ENCODE data around the gene SBK1. TPM values are rescaled to one million over a fixed set of nuclear protein-coding genes. Genes with fewer than 3 reads are reported as not detected.

Gene SBK1
- total RNA-seq, 2 experiments from 2014 or later, result 0.22 to 0.63 TPM

DNA sequence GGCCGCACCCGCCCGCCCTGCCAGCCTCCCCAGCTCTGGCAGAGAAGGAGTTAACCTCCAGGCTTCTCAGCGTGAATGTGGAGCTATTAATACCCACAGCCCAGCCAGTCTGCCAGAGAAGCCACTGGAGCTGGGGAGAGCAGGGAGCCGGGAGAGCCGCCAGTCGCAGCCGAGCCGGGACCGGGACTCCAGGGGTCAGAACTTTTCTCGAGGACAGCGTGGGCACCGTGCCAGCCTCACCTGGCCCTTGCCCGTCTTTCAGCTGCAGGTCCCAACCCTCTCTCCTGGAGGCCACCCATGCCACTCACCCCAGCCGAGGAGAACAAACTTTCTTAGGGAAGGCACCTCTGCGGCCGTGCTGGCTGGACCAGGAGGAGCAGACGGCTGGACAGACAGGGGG lies 33.8 kb upstream of the SBK1 start:
- intact Hi-C loops (cut with micrococcal nuclease; ENCODE audit: unreplicated experiment), result no loop called here
- Histone ChIP-seq H3K4me2 (ENCODE audit: low read length) (no peak overlapping the region), H3K79me2 (ENCODE audit: insufficient read depth, low read depth, low read length) (no peaks in the 10 kb centered on the region), H3K36me3 (ENCODE audit: insufficient read depth, low read length) (no peaks in the 10 kb centered on the region), H3K9me3 (ENCODE audit: low read length) (no peaks in the 10 kb centered on the region), H3K27ac (ENCODE audit: low read depth, low read length, poor library complexity, severe bottlenecking) (no peak overlapping the region), H3K4me3 (ENCODE audit: low read depth, low read length, poor library complexity, severe bottlenecking) (no peak overlapping the region), H2AFZ (ENCODE audit: low read length) (no peak overlapping the region), H4K20me1 (ENCODE audit: insufficient read depth, low read length) (no peaks in the 10 kb centered on the region), H3K9me2 (ENCODE audit: insufficient read depth, low read length) (no peaks in the 10 kb centered on the region), H3K4me1 (ENCODE audit: insufficient read depth, low read length, poor library complexity, severe bottlenecking) (no peaks in the 10 kb centered on the region)
- ChIA-PET CTCF (ENCODE audit: unreplicated experiment) (interaction anchor here (0.6 kb wide), 1 partner anchor 802 kb away, joined by 3 read pairs; no protein-coding TSS in a partner anchor), POLR2A (interaction anchor here (0.6 kb wide), 1 partner anchor 19 kb away, joined by 3 read pairs; no protein-coding TSS in a partner anchor)
- no TSS peak for BruUV-seq (replicated peaks)
- TF ChIP-seq EZH2phosphoT487 (IDR thresholded peaks at IDR 0.05; ENCODE audit: borderline replicate concordance, low read depth, low read length), result no peak
- TF ChIP-seq, protein P1, sequence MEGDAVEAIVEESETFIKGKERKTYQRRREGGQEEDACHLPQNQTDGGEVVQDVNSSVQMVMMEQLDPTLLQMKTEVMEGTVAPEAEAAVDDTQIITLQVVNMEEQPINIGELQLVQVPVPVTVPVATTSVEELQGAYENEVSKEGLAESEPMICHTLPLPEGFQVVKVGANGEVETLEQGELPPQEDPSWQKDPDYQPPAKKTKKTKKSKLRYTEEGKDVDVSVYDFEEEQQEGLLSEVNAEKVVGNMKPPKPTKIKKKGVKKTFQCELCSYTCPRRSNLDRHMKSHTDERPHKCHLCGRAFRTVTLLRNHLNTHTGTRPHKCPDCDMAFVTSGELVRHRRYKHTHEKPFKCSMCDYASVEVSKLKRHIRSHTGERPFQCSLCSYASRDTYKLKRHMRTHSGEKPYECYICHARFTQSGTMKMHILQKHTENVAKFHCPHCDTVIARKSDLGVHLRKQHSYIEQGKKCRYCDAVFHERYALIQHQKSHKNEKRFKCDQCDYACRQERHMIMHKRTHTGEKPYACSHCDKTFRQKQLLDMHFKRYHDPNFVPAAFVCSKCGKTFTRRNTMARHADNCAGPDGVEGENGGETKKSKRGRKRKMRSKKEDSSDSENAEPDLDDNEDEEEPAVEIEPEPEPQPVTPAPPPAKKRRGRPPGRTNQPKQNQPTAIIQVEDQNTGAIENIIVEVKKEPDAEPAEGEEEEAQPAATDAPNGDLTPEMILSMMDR (conservative IDR thresholded peaks at IDR 0.05; ENCODE audit: low read length), result no peak
- DNase-seq (ENCODE audit: low spot score), result no peak

DNA sequence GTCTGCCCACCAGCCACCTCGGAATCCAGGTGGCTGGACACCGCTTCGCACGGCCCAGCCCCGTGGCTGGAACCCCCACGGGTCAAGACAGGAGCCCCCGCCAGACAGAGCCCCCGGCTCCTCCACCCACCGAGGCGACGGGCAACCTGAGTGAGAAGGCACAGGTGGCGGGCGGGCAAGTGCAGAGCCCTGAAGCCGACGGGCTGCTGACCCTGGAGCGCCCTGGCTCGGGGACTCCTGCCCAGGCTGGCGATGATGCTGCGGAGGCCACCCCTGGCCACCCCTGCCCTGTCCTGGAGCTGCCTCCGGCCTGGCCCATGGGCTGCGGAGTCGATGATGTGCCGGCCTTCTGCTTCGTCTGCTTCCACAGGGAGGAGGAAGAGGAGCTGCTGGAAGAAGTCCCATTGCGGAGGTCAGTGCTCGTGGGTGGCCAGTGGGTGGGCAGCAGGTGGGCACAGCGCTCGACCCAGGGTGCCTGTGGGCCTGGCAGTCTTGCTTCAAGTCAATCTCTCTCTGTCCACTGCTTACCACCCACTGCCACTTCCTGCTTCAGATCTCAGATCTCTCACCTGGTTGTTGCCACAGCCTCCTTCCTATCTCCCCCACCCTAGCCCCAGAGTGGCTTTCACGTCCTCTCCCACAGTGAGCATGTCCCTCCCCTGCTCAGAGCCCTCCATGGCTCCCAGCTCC lies 33.1 kb upstream of the SBK1 start:
- Histone ChIP-seq H3K27ac (ENCODE audit: low read depth, low read length, poor library complexity, severe bottlenecking) (no peak overlapping the region), H3K4me1 (ENCODE audit: insufficient read depth, low read length, poor library complexity, severe bottlenecking) (no peaks in the 10 kb centered on the region), H3K36me3 (ENCODE audit: insufficient read depth, low read length) (no peaks in the 10 kb centered on the region), H4K20me1 (ENCODE audit: insufficient read depth, low read length) (no peaks in the 10 kb centered on the region), H3K79me2 (ENCODE audit: insufficient read depth, low read depth, low read length) (no peaks in the 10 kb centered on the region), H3K9me2 (ENCODE audit: insufficient read depth, low read length) (no peaks in the 10 kb centered on the region), H3K4me3 (ENCODE audit: low read depth, low read length, poor library complexity, severe bottlenecking) (no peak overlapping the region), H2AFZ (ENCODE audit: low read length) (no peak overlapping the region), H3K4me2 (ENCODE audit: low read length) (no peak overlapping the region), H3K9me3 (ENCODE audit: low read length) (no peaks in the 10 kb centered on the region)
- no peak for DNase-seq (ENCODE audit: low spot score)
- ChIA-PET POLR2A (no interaction called here), CTCF (ENCODE audit: unreplicated experiment) (interaction anchor here (0.6 kb wide), 1 partner anchor 803 kb away, joined by 3 read pairs; no protein-coding TSS in a partner anchor)
- TF ChIP-seq, protein P1 (conservative IDR thresholded peaks at IDR 0.05; ENCODE audit: low read length), result no peak
- no peak for TF ChIP-seq EZH2phosphoT487 (IDR thresholded peaks at IDR 0.05; ENCODE audit: borderline replicate concordance, low read depth, low read length)
- intact Hi-C loops (cut with micrococcal nuclease; ENCODE audit: unreplicated experiment), result no loop called here
- no TSS peak for BruUV-seq (replicated peaks)

DNA sequence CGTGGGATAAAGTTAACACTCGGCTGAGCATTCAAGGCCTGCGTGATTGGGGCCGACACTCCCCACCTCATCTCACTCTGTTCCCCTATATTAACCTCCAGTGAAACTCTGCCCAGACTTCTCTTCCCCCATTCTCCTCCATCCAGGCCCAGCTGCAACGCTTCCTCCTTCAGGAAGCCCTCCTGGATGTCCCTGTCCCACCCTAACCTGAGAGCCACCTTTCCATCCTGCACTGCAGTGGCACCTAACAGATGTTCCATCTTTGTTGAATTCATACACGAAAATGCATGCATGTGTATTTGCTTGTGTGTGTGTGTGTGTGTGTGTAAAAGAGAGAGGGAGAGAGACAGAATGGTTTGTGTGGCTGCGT lies 32.6 kb upstream of the SBK1 start:
- Histone ChIP-seq H3K4me1 (ENCODE audit: insufficient read depth, low read length, poor library complexity, severe bottlenecking) (no peaks in the 10 kb centered on the region), H3K27ac (ENCODE audit: low read depth, low read length, poor library complexity, severe bottlenecking) (no peak overlapping the region), H4K20me1 (ENCODE audit: insufficient read depth, low read length) (no peaks in the 10 kb centered on the region), H3K4me2 (ENCODE audit: low read length) (no peak overlapping the region), H3K36me3 (ENCODE audit: insufficient read depth, low read length) (no peaks in the 10 kb centered on the region), H2AFZ (ENCODE audit: low read length) (no peak overlapping the region), H3K9me2 (ENCODE audit: insufficient read depth, low read length) (no peaks in the 10 kb centered on the region), H3K4me3 (ENCODE audit: low read depth, low read length, poor library complexity, severe bottlenecking) (no peak overlapping the region), H3K79me2 (ENCODE audit: insufficient read depth, low read depth, low read length) (no peaks in the 10 kb centered on the region), H3K9me3 (ENCODE audit: low read length) (no peaks in the 10 kb centered on the region)
- TF ChIP-seq, protein P1 (conservative IDR thresholded peaks at IDR 0.05; ENCODE audit: low read length), result no peak
- no peak for TF ChIP-seq EZH2phosphoT487 (IDR thresholded peaks at IDR 0.05; ENCODE audit: borderline replicate concordance, low read depth, low read length)
- BruUV-seq (replicated peaks), result no TSS peak
- CTCF ChIA-PET (ENCODE audit: unreplicated experiment), result no interaction called here
- POLR2A ChIA-PET, result no interaction called here
- intact Hi-C loops (cut with micrococcal nuclease; ENCODE audit: unreplicated experiment), result no loop called here
- no peak for DNase-seq (ENCODE audit: low spot score)

All from OCI-LY7 (cell line).